ENCODE data around the gene MTMR2. TPM values are rescaled to one million over a fixed set of nuclear protein-coding genes. Genes with fewer than 3 reads are reported as not detected.

The MTMR2 gene
- total RNA-seq, 1 experiment from 2014 or later, result 59.0 TPM

DNA sequence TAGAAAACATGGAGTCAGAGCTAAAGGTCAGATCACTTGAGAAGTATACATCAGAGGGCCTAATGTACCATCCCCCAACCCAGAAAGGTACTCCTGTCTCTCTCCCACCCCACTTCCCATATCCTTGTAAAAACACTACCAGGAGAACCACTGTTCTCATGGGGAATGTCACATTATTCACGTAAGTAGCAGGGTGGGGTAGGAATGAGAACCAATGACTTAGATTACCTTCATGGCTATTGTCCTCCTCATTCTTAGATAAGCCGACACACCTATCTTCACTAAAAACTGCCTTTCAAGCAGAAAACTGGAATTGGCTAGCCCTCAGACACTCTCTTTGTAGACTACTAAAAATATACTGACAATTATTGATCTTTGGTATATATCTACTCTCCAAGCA is 70.0 kb downstream of the MTMR2 start:
- no peaks in the 10 kb centered on the region for H3K4me1 ChIP-seq (ENCODE audit: insufficient read depth, low read length)
- TF ChIP-seq, protein P1, sequence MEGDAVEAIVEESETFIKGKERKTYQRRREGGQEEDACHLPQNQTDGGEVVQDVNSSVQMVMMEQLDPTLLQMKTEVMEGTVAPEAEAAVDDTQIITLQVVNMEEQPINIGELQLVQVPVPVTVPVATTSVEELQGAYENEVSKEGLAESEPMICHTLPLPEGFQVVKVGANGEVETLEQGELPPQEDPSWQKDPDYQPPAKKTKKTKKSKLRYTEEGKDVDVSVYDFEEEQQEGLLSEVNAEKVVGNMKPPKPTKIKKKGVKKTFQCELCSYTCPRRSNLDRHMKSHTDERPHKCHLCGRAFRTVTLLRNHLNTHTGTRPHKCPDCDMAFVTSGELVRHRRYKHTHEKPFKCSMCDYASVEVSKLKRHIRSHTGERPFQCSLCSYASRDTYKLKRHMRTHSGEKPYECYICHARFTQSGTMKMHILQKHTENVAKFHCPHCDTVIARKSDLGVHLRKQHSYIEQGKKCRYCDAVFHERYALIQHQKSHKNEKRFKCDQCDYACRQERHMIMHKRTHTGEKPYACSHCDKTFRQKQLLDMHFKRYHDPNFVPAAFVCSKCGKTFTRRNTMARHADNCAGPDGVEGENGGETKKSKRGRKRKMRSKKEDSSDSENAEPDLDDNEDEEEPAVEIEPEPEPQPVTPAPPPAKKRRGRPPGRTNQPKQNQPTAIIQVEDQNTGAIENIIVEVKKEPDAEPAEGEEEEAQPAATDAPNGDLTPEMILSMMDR (conservative IDR thresholded peaks at IDR 0.05), result no peak
- no peak overlapping the region for H2BK20ac ChIP-seq (ENCODE audit: low read depth, low read length, poor library complexity, severe bottlenecking)
- H2AK5ac ChIP-seq (ENCODE audit: insufficient read length, low read length), result no peak overlapping the region
- no peak overlapping the region for H3K4me2 ChIP-seq (ENCODE audit: insufficient read depth, insufficient read length, low read length)
- H2BK120ac ChIP-seq (ENCODE audit: low read depth, low read length, poor library complexity, severe bottlenecking), result no peak overlapping the region
- H2BK12ac ChIP-seq (ENCODE audit: insufficient read length, low read depth, low read length), result no peak overlapping the region
- no peak overlapping the region for H3T11ph ChIP-seq (ENCODE audit: low read length)
- Mint-ChIP-seq H3K9me3 (no peaks in the 10 kb centered on the region), H3K27ac (no peak overlapping the region), H3K36me3 (ENCODE audit: insufficient read depth in 1 of 3, low read depth in 3 of 3) (peaks cover 0 to 9% (median 4%) of the 10 kb centered on the region in 3 experiments; a peak in 4 of 7 replicates), H3K4me1 (peaks cover 0 to 4% of the 10 kb centered on the region in 2 experiments; a peak in 3 of 4 replicates), H3K4me3 (no peak overlapping the region), H3K27me3 (ENCODE audit: low read depth) (no peaks in the 10 kb centered on the region)
- H2AFZ ChIP-seq (ENCODE audit: low read length), result no peak overlapping the region
- H2BK15ac ChIP-seq (ENCODE audit: low read depth, low read length), result no peak overlapping the region
- WGBS (ENCODE audit: extremely low coverage, insufficient read length, low lambda C conversion rate), result no CpG with 5 or more reads among the region's 2 CpGs
- no peak overlapping the region for H3K4ac ChIP-seq (ENCODE audit: low read depth, low read length)
- no peaks in the 10 kb centered on the region for H3K9me3 ChIP-seq (ENCODE audit: control insufficient read depth, low read depth, low read length)
- H3K9ac ChIP-seq (ENCODE audit: extremely low read depth, insufficient read length, low read length), result no peak overlapping the region
- H4K8ac ChIP-seq (replicated peaks; ENCODE audit: insufficient read length, low read depth, low read length), result no peak overlapping the region
- H3K56ac ChIP-seq (ENCODE audit: insufficient read length, low read depth, low read length), result no peak overlapping the region
- DNase-seq, result no peak
- no peak overlapping the region for H3K18ac ChIP-seq (ENCODE audit: insufficient read length, low read depth, low read length)
- no peak overlapping the region for H3K14ac ChIP-seq (ENCODE audit: insufficient read depth, low read length)
- H4K91ac ChIP-seq (ENCODE audit: insufficient read length, low read depth, low read length), result no peak overlapping the region
- H3K79me1 ChIP-seq (ENCODE audit: insufficient read depth, low read depth, low read length, poor library complexity, severe bottlenecking), result no peaks in the 10 kb centered on the region
- no peaks in the 10 kb centered on the region for H3K27me3 ChIP-seq (ENCODE audit: insufficient read depth, low read length)
- no peak overlapping the region for H4K5ac ChIP-seq (ENCODE audit: insufficient read length, low read depth, low read length)
- no peak overlapping the region for H2BK5ac ChIP-seq (ENCODE audit: insufficient read length, low read length)
- H3K27ac ChIP-seq (ENCODE audit: insufficient read length, low read depth, low read length), result no peak overlapping the region
- no peaks in the 10 kb centered on the region for H4K20me1 ChIP-seq (ENCODE audit: control insufficient read depth, insufficient read depth, insufficient read length)
- no peaks in the 10 kb centered on the region for H3K23me2 ChIP-seq (ENCODE audit: insufficient read length, low read depth, low read length, poor library complexity, severe bottlenecking)
- H3K79me2 ChIP-seq (ENCODE audit: insufficient read depth, low read length), result no peaks in the 10 kb centered on the region
- H3K23ac ChIP-seq (ENCODE audit: insufficient read length, low read depth, low read length), result no peak overlapping the region

Measured in H9 (cell line).